Osteocyte (in vitro differentiated cells): ENCODE results near the gene SGCD. TPM values are rescaled to one million over a fixed set of nuclear protein-coding genes. Genes with fewer than 3 reads are reported as not detected.

Source experiments
- DNase-seq: peaks from one replicate; pipeline ENCODE4 v3.0.0; 2021; ENCODE audit warnings: mixed read lengths; ENCODE audit not compliant: unreplicated experiment; ENCODE audit errors: extremely low spot score
- H3K27ac Mint-ChIP-seq: one replicate; pipeline ENCODE4 v1.8.0; 2021; ENCODE audit warnings: mild to moderate bottlenecking, mixed read lengths; ENCODE audit not compliant: unreplicated experiment
- H3K27me3 Mint-ChIP-seq: one replicate; pipeline ENCODE4 v1.8.0; 2021; ENCODE audit warnings: mixed read lengths; ENCODE audit not compliant: unreplicated experiment
- H3K36me3 Mint-ChIP-seq: one replicate; pipeline ENCODE4 v1.8.0; 2021; ENCODE audit warnings: mixed read lengths; ENCODE audit not compliant: unreplicated experiment
- H3K4me1 Mint-ChIP-seq: one replicate; pipeline ENCODE4 v1.8.0; 2021; ENCODE audit warnings: mixed read lengths; ENCODE audit not compliant: unreplicated experiment
- H3K4me3 Mint-ChIP-seq: one replicate; pipeline ENCODE4 v1.8.0; 2021; ENCODE audit warnings: mild to moderate bottlenecking, moderate library complexity, mixed read lengths; ENCODE audit not compliant: unreplicated experiment
- H3K9me3 Mint-ChIP-seq: one replicate; pipeline ENCODE4 v1.8.0; 2021; ENCODE audit warnings: mixed read lengths; ENCODE audit not compliant: unreplicated experiment
- total RNA-seq: library from RNA; stranded (reverse); gene quantifications from 2 replicates; pipeline ENCODE4 v1.2.1, GENCODE V29; 2021
- TF ChIP-seq, protein P1 (sequence below): fragments of 200-600 bp; sonication (generic); IDR thresholded peaks from 2 replicates; pipeline ENCODE4 v1.5.0; 2021; ENCODE audit warnings: antibody characterized with exemption, mild to moderate bottlenecking, moderate library complexity

The SGCD gene
- total RNA-seq, 1 donor from 2014 or later = 13.1 TPM

DNA sequence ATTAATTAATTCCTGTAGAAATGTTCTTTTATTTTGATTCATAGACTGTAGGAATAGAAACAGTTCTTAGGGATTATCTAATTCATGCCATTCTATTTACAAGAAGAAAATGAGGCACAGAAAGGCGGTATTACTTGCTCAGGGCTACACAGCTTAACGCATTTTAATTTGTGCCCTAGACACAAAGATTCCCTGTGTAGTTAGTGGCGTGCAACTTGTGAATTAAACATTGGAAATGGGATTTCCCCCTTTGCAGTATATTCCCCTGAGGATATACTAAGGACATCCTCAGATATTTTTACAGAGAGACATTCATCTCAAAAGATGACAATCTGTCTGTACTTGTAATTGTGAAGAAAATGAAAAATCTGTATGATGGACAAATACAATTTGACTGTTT, 108.1 kb downstream of the SGCD start:
- no peak overlapping the region for H3K4me3 Mint-ChIP-seq
- H3K27me3 Mint-ChIP-seq = peaks cover 3% of the 10 kb centered on the region
- no peaks in the 10 kb centered on the region for H3K36me3 Mint-ChIP-seq
- TF ChIP-seq, protein P1, sequence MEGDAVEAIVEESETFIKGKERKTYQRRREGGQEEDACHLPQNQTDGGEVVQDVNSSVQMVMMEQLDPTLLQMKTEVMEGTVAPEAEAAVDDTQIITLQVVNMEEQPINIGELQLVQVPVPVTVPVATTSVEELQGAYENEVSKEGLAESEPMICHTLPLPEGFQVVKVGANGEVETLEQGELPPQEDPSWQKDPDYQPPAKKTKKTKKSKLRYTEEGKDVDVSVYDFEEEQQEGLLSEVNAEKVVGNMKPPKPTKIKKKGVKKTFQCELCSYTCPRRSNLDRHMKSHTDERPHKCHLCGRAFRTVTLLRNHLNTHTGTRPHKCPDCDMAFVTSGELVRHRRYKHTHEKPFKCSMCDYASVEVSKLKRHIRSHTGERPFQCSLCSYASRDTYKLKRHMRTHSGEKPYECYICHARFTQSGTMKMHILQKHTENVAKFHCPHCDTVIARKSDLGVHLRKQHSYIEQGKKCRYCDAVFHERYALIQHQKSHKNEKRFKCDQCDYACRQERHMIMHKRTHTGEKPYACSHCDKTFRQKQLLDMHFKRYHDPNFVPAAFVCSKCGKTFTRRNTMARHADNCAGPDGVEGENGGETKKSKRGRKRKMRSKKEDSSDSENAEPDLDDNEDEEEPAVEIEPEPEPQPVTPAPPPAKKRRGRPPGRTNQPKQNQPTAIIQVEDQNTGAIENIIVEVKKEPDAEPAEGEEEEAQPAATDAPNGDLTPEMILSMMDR = no peak
- no peak overlapping the region for H3K27ac Mint-ChIP-seq
- H3K4me1 Mint-ChIP-seq = no peaks in the 10 kb centered on the region
- no peaks in the 10 kb centered on the region for H3K9me3 Mint-ChIP-seq
- DNase-seq = no peak

DNA sequence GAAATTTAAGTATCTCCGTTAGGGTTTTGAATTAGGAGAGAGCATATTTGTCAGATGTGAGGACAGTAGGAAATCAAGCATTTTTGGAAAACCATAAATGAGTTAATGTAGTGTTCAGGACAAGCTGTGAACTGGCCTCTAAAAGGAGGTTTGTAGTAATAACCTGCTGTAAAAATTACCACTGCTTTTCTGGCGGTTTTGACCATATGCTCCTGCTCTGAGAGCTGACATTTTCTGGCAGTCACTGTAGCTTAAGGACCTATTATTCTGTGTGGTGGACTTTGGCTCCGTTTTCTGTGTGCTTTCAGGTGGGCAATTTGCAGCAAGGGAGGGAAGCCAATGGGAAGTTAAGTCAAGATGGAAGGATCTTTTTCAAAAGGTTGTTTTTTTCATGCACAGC, 111.1 kb downstream of the SGCD start:
- Mint-ChIP-seq H3K4me1 (no peaks in the 10 kb centered on the region), H3K4me3 (no peak overlapping the region), H3K36me3 (no peaks in the 10 kb centered on the region), H3K27ac (no peak overlapping the region), H3K9me3 (no peaks in the 10 kb centered on the region), H3K27me3 (peaks cover 3% of the 10 kb centered on the region)
- DNase-seq = no peak
- TF ChIP-seq, protein P1 = no peak

DNA sequence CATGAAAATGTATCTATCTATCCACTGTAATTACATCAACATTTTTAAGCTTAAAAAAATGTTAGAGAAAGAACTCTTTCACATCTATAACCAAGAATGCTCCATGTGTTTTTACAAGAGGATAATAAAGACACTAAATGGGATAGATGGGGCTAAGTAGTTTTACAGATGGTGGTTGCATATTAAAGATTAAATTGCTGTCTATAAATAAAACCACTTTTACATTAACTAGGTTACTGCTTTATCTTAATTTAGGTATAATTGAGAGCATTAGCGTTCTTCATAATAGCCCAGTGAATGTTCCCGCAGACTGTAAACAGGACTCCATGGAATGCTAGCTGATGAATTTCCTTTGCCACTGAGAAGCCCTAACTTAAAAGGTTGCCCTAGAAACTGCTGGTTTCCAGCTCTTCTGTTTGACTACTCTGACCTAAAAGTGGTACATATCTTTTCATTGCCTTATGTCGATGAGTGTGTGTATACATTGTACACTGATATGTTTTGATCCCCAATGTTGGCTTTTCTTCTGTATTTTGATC, 117.9 kb downstream of the SGCD start:
- no peak overlapping the region for H3K27ac Mint-ChIP-seq
- H3K4me3 Mint-ChIP-seq = no peak overlapping the region
- peaks cover 5% of the 10 kb centered on the region for H3K4me1 Mint-ChIP-seq
- no peaks in the 10 kb centered on the region for H3K36me3 Mint-ChIP-seq
- H3K9me3 Mint-ChIP-seq = no peaks in the 10 kb centered on the region
- no peak for DNase-seq
- H3K27me3 Mint-ChIP-seq = peaks cover 2% of the 10 kb centered on the region
- TF ChIP-seq, protein P1 = no peak

DNA sequence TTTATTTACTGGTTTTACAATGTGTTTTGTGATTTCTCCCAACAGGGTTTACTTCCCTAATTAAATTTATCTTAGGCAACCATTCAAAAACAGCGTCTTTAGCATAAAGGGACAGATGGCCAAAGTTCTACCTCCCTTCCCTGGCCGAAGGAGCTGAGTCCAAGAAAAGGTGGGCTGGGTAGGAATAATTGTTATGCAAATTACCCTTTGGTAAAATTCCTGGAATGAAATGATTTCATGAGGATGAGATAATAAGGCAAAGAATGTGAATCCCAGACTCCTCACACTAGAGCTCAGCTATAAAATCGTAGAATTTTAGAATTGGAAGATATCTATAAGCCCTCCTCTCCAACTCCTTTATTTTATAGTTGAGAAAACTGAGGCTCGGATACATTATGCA, 119.6 kb downstream of the SGCD start:
- DNase-seq = no peak
- no peaks in the 10 kb centered on the region for H3K36me3 Mint-ChIP-seq
- H3K4me3 Mint-ChIP-seq = no peak overlapping the region
- TF ChIP-seq, protein P1 = no peak
- H3K27ac Mint-ChIP-seq = no peak overlapping the region
- peaks cover 2% of the 10 kb centered on the region for H3K27me3 Mint-ChIP-seq
- H3K9me3 Mint-ChIP-seq = no peaks in the 10 kb centered on the region
- H3K4me1 Mint-ChIP-seq = peaks cover 5% of the 10 kb centered on the region

DNA sequence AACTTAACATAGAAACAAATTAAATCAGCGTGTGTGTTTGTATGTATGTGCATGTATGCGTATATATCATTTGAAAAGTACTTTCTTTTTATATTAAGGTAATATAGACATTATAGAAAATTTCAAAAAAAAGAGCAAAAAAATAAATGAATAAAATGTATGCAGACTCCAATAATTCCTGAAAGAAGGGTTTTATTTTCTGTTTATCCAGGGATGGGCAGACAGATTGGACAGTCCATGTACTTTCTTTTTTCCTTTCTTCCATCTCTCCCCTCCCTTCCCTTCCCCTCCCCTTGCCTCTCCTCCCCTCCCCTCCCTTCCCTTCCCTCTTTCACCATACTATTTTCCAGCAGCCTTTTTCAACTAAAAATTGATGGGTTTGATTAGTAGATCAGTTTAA, 123.8 kb downstream of the SGCD start:
- DNase-seq = no peak
- Mint-ChIP-seq H3K27me3 (no peaks in the 10 kb centered on the region), H3K4me1 (peaks cover 5% of the 10 kb centered on the region), H3K9me3 (no peaks in the 10 kb centered on the region), H3K4me3 (no peak overlapping the region), H3K27ac (no peak overlapping the region), H3K36me3 (no peaks in the 10 kb centered on the region)
- TF ChIP-seq, protein P1 = no peak
